ENCODE measurements around the gene KIAA1217. TPM values are rescaled to one million over a fixed set of nuclear protein-coding genes. Genes with fewer than 3 reads are reported as not detected.

The KIAA1217 gene
- polyA plus RNA-seq, 1 experiment = 2.2 TPM

- no peak overlapping the region for H3K4me3 ChIP-seq (ENCODE audit: low read depth, low read length)
- no peak for TF ChIP-seq CTCF (IDR thresholded peaks at IDR 0.05; ENCODE audit: insufficient read depth, low read depth, low read length)
- H3K27me3 ChIP-seq (ENCODE audit: control insufficient read depth, insufficient read depth, low read length) = no peaks in the 10 kb centered on the region
- DNase-seq (ENCODE audit: low read depth) = no peak
- ChIA-PET POLR2A (no interaction called here), CTCF (interaction anchor here (1.2 kb wide), 1 partner anchor 15 kb away, joined by 3 read pairs; no protein-coding TSS in a partner anchor)
- H3K36me3 ChIP-seq (ENCODE audit: control insufficient read depth, insufficient read depth, low read length) = no peaks in the 10 kb centered on the region
These were observed 333.7 kb downstream of the KIAA1217 start for GRCh38 chr10:24542314-24543270.

- ChIA-PET POLR2A (no interaction called here), CTCF (interaction anchor here (0.9 to 1.4 kb wide), 2 partner anchors 9 to 10 kb away, joined by 3 read pairs; no protein-coding TSS in a partner anchor)
- Histone ChIP-seq H3K36me3 (ENCODE audit: control insufficient read depth, insufficient read depth, low read length) (no peaks in the 10 kb centered on the region), H3K27me3 (ENCODE audit: control insufficient read depth, insufficient read depth, low read length) (no peaks in the 10 kb centered on the region), H3K4me3 (ENCODE audit: low read depth, low read length) (no peak overlapping the region)
- DNase-seq (ENCODE audit: low read depth) = no peak
- TF ChIP-seq CTCF (IDR thresholded peaks at IDR 0.05; ENCODE audit: insufficient read depth, low read depth, low read length) = no peak
These were observed 335.8 kb downstream of the KIAA1217 start for GRCh38 chr10:24544776-24545175.

GRCh38 chr10:24545585-24545984 is 336.6 kb downstream of the KIAA1217 start:
- no peak for TF ChIP-seq CTCF (IDR thresholded peaks at IDR 0.05; ENCODE audit: insufficient read depth, low read depth, low read length)
- H3K36me3 ChIP-seq (ENCODE audit: control insufficient read depth, insufficient read depth, low read length) = no peaks in the 10 kb centered on the region
- no peak overlapping the region for H3K4me3 ChIP-seq (ENCODE audit: low read depth, low read length)
- no peaks in the 10 kb centered on the region for H3K27me3 ChIP-seq (ENCODE audit: control insufficient read depth, insufficient read depth, low read length)
- CTCF ChIA-PET = interaction anchor here (0.6 to 1.4 kb wide), 2 partner anchors 9 to 13 kb away, joined by 3 read pairs; no protein-coding TSS in a partner anchor
- POLR2A ChIA-PET = no interaction called here
- no peak for DNase-seq (ENCODE audit: low read depth)

GRCh38 chr10:24550680-24551079 is 341.7 kb downstream of the KIAA1217 start:
- no peak for TF ChIP-seq CTCF (IDR thresholded peaks at IDR 0.05; ENCODE audit: insufficient read depth, low read depth, low read length)
- no peak overlapping the region for H3K4me3 ChIP-seq (ENCODE audit: low read depth, low read length)
- ChIA-PET CTCF (interaction anchor here (3.3 kb wide), 1 partner anchor 31 kb away, joined by 12 read pairs; no protein-coding TSS in a partner anchor), POLR2A (no interaction called here)
- no peaks in the 10 kb centered on the region for H3K27me3 ChIP-seq (ENCODE audit: control insufficient read depth, insufficient read depth, low read length)
- H3K36me3 ChIP-seq (ENCODE audit: control insufficient read depth, insufficient read depth, low read length) = no peaks in the 10 kb centered on the region
- no peak for DNase-seq (ENCODE audit: low read depth)

- no peak for TF ChIP-seq CTCF (IDR thresholded peaks at IDR 0.05; ENCODE audit: insufficient read depth, low read depth, low read length)
- no peak for DNase-seq (ENCODE audit: low read depth)
- ChIA-PET CTCF (interaction anchor here (3.3 kb wide), 1 partner anchor 32 kb away, joined by 12 read pairs; no protein-coding TSS in a partner anchor), POLR2A (no interaction called here)
- Histone ChIP-seq H3K36me3 (ENCODE audit: control insufficient read depth, insufficient read depth, low read length) (no peaks in the 10 kb centered on the region), H3K4me3 (ENCODE audit: low read depth, low read length) (no peak overlapping the region), H3K27me3 (ENCODE audit: control insufficient read depth, insufficient read depth, low read length) (no peaks in the 10 kb centered on the region)
These were observed 342.2 kb downstream of the KIAA1217 start for GRCh38 chr10:24551161-24551560.

Data from BJ (cell line).